Stimulated activated CD4-positive, alpha-beta T cell treated with anti-CD3 and anti-CD28 coated beads, TNF-alpha, amount 100 ng/mL, for 48 hours (primary cell): ENCODE measurements around the gene NOS1AP.

Experiments used
- DNase-seq, 3 donors: peaks; one replicate each; pipeline ENCODE4 v3.0.0-alpha.2; 2020; ENCODE audit warnings: low read depth in 3 of 3

Gene NOS1AP

GRCh38 chr1:162298266-162298665, 228.8 kb downstream of the NOS1AP start:
- no peak for DNase-seq

DNA sequence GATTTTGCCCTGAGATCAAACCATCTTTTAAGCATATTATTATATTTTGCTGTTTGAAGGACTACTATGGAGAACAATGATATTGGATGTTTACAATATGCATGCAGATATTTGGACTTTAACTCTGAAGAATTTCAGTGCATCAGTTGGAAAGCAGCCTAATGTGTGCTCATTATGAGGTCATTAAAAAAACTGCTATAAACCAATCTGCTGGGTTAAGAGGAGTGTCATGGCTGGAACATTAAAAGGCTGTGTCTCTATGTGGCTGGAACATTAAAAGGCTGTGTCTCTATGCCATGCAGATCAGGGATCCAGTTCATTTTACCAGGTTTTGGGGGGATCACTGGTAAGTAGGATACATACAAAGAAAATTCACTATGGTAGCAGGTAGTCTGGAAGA, 229.5 kb downstream of the NOS1AP start:
- DNase-seq, result no peak

DNA sequence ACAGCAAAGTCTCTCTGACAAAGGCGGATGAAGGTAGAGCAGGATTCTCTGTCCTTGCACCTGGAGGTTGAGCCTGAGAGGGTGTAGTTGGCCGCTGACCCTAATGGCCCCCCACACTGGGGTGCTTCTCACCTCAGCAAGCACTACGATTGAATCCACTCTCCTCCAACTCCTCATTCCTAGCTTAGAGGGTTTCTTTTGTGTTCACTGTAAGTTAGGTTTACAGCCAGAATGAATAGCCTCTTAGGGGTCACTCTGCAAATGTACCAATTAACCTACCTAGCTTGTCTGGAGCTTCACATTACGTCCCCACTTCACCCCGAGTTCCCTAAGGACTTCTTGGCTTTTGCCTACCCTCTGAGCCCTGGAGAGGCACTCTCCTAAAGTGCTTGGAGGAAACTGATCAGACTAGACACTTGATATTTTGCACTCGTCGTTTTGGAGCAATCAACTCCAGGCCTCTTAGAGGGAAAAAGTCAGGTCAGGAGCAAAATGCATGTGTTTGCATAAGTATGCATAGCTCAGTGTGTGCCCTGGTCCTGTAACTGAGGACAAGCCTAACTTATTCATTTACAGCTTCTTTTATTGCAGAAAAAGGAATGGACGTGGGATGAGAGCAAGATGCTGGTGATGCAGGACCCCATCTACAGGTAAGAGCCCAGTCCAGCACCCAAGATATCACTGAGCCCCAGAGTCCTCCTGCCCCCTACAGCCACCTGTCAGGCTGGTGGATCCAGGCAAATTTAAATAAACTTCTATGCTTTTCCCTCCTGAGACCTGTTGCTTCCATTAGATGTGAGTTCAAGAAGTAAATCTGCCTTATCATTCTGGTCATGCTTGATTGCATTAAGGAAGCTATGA, 230.8 kb downstream of the NOS1AP start:
- no peak for DNase-seq

DNA sequence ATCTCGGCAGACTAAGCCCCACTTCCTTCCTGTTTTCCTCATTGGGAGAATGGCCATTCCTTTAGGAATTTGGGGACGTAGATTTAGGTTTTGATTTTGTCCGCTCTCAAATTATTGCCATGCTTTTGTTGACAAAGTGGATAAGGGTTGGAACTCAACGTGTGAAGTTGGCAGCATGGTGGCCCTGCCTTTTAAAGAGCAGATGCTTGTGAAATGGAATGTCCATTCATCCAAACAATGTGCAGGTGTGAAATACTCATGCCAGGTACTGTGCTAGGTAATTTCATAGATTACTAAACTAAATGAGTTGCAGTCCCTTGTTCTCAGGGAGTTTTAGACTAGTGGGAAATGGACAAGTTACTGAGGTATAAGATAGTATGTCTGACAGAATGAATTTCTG, 232.2 kb downstream of the NOS1AP start:
- no peak for DNase-seq

GRCh38 chr1:162302306-162303003, 233.0 kb downstream of the NOS1AP start:
- no peak for DNase-seq

GRCh38 chr1:162303004-162303344, 233.5 kb downstream of the NOS1AP start:
- no peak for DNase-seq

DNA sequence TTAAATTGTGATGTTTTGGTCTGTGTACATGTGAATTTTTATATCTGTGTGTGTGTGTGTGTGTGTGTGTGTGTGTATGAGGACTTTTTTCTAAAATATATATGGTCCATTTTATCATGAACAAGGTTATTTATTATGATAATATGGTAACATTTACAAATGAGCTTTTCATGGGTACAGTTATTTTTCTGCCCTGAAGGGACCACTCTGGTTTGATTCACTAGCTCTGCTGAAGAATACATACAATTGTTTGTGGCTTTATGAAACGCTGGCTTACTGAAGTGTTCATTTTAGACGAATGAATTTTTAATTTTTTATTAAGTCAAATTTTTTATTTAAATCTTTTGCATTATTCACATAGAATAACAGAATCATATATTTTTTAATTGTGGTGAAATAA, 235.2 kb downstream of the NOS1AP start:
- no peak for DNase-seq

DNA sequence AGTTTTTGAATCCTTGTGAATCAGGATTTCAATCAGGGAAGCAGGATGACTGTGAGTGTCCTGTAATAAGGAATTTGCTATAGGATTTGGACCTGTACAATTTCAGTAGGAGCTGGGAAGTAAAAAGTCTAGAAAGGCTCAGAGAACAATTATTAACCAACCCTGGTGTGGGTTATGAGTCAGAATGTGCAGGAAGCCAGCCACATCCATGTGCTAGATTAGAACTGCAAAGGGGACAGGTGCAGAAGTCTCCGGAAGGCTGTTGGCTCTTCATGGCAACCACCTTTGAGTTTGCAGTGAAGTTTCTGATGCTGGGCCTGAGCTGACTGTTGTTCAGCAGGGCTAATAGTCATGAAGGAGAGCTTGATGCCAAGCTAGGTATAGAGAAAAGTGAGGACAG, 236.5 kb downstream of the NOS1AP start:
- DNase-seq, result no peak

- no peak for DNase-seq
These were observed 240.8 kb downstream of the NOS1AP start for GRCh38 chr1:162310337-162310736.

- no peak for DNase-seq
These were observed 244.7 kb downstream of the NOS1AP start for GRCh38 chr1:162314206-162314605.

- no peak for DNase-seq
These were observed 246.2 kb downstream of the NOS1AP start for GRCh38 chr1:162315673-162316072.

DNA sequence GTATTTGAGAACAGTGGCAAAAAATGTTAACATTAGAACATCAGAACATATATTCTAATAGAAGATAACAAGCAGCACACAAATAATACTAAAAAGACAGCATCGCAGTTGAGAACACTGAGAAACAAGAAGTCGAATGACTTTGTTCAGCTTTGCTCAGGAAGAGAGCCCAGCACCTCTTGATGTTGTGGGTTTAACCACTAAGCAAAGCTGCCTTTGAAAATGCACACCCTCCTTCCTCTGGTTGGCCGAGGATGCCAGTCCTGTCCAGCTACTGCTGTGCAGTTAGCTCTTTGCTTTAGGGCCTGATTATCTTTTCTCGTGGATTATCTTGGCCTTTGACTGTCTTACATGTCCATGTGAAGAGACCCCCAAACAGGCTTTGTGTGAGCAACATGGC, 246.7 kb downstream of the NOS1AP start:
- no peak for DNase-seq

DNA sequence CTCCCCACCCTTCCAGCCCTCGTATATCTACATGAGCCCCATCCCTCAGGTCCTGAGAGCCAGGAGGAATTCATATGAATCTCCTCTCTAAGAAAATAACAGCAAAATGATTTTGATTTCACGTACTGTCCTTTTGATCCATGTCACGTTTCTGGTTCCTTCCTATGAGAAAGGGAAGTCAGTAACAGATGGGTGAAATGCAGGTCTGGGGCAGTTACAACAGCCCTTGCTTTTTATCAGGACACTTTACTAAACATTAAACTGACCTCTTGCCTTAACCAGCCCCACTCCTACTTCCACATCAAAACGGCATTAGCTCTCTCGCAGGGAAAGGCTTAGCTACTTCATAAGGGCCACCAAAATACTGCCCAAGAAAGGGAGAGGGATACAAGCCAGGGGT, 248.1 kb downstream of the NOS1AP start:
- DNase-seq, result no peak

DNA sequence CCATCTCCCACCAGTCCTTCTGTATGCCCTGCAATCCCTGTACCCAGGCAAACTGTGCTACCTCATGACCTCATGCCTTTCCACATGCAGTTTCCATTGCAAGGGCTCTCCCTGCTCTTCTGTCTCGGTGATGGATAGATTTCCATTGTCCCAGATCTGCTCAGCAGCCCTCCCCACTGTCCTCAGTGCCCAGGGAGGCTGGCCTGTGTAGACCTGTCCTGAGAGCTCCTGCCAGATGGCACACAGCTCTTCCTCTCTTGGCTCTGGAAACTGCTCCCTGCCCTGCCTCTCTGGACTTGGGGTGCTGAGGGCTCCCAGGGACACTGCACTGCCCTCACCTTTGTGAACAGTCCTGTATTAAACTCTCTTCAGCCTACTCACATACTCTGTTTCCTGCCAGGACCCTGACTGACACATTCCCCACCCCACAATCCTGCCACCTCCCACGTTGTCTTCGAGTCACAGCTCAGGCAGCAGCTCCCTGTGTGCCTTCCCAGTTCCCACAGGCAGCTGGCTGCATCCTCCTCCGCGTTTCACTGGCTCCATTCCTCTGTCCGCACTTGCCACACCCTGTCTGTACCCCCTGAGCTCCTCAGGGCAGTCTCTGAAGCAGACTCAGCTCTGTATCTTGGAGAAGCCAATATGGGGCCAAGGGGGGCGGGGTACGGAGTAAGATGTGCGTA, 250.1 kb downstream of the NOS1AP start:
- no peak for DNase-seq

GRCh38 chr1:162321809-162322422, 252.4 kb downstream of the NOS1AP start:
- DNase-seq, result no peak

- DNase-seq, result no peak
These were observed 253.5 kb downstream of the NOS1AP start for GRCh38 chr1:162323023-162323422.

DNA sequence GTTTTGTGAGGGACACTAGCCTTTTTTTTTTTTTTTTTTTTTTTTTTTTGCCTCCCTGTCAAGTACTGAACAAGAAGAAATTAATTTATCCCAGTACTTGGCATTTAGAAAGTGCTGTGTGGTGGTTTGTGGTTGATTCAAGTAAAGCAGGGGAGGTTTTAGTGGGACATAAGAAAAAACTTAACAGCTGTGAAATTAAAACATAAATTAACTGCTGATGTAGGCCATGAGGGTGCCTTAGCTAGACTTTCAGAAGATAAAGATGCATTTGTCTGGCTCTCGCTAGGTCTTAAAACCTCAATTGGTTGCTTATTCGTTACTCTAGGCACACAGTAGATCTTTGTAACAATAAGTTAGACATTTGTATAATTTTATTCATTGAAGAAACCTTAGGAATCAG, 254.9 kb downstream of the NOS1AP start:
- no peak for DNase-seq

- no peak for DNase-seq
These were observed 257.1 kb downstream of the NOS1AP start for GRCh38 chr1:162326559-162326958.

DNA sequence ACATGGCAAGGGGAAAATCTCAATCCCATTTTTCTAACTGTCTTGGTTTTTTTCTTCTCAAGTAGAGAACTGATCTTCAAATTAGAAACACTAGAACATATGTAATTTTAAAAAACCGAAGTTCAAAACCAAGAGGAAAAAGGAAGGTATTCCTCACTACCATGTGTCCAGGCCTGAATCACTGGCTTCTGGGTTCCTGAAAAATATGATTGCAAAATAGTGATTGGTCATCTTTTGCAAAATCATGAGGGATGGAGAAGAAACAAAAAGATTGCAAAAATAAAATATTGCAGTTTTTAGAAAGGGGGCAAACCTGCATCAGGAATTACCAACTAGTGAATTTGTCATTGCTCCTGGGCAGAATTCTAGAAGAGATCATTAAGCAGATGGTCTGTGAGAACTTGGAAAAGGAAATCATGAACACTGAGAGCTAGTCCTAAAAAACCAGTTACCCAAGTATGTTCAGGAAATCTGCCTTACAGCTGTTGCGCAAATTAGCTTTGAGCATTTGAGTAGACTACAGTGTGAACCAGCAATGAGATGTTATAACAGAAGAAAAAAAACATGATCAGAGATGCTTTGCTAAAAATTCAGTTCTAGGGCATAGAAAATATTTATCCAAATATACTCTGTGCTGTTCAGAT, 257.8 kb downstream of the NOS1AP start:
- DNase-seq, result no peak

GRCh38 chr1:162327788-162328165, 258.3 kb downstream of the NOS1AP start:
- DNase-seq, result no peak

- DNase-seq, result no peak
These were observed 259.0 kb downstream of the NOS1AP start for GRCh38 chr1:162328512-162328911.

GRCh38 chr1:162329826-162330225, 260.3 kb downstream of the NOS1AP start:
- no peak for DNase-seq
